Smooth muscle cell (in vitro differentiated cells): Measurements from ENCODE around the gene LEFTY1. TPM values are rescaled to one million over a fixed set of nuclear protein-coding genes. Genes with fewer than 3 reads are reported as not detected.
"Not testable (repeated sequence)": the region's sequence is repeated elsewhere in the genome, so short reads cannot be mapped to it uniquely, and the experiment has no call there.

Experiments
- DNase-seq: peaks from one replicate; lab custom pipeline; 2025; ENCODE audit not compliant: unreplicated experiment; lab: John Stamatoyannopoulos, UW
- H2AFZ ChIP-seq: fragments of 200-600 bp; sonication (generic); 2 replicates; pipeline ENCODE4 v1.6.0; 2016; ENCODE audit warnings: antibody characterized with exemption, low read depth, mild to moderate bottlenecking
- H3F3A ChIP-seq: fragments of 200-600 bp; sonication (generic); 2 replicates; pipeline ENCODE4 v1.6.0; 2017; ENCODE audit warnings: antibody characterized with exemption, low read depth
- H3K27ac ChIP-seq: fragments of 200-600 bp; sonication (generic); 2 replicates; pipeline ENCODE4 v1.5.1; 2016; ENCODE audit warnings: low read depth, mild to moderate bottlenecking
- H3K27me3 ChIP-seq: fragments of 200-600 bp; sonication (generic); 2 replicates; pipeline ENCODE4 v1.6.1; 2016; ENCODE audit warnings: low read depth, mild to moderate bottlenecking
- H3K36me3 ChIP-seq: fragments of 200-600 bp; sonication (generic); 2 replicates; pipeline ENCODE4 v1.5.1; 2016; ENCODE audit warnings: low read depth
- H3K4me1 ChIP-seq: fragments of 200-600 bp; sonication (generic); 2 replicates; pipeline ENCODE4 v1.5.1; 2016; ENCODE audit warnings: low read depth
- H3K4me2 ChIP-seq: fragments of 200-600 bp; sonication (generic); 2 replicates; pipeline ENCODE4 v1.6.0; 2016; ENCODE audit warnings: mild to moderate bottlenecking
- H3K4me3 ChIP-seq: fragments of 200-600 bp; sonication (generic); 2 replicates; pipeline ENCODE4 v1.5.1; 2016; ENCODE audit warnings: mild to moderate bottlenecking
- H3K79me2 ChIP-seq: fragments of 200-600 bp; sonication (generic); 2 replicates; pipeline ENCODE4 v1.6.0; 2016; ENCODE audit warnings: low read depth, mild to moderate bottlenecking
- H3K9ac ChIP-seq: fragments of 200-600 bp; sonication (generic); 2 replicates; pipeline ENCODE4 v1.6.0; 2016; ENCODE audit warnings: low read depth
- H3K9me3 ChIP-seq: fragments of 200-600 bp; sonication (generic); replicated peaks from 2 replicates; pipeline ENCODE4 v1.5.1; 2016; ENCODE audit warnings: low read depth
- H4K20me1 ChIP-seq: fragments of 200-600 bp; sonication (generic); 2 replicates; pipeline ENCODE4 v1.6.0; 2016; ENCODE audit warnings: low read depth
- CTCF ChIP-seq: fragments of 200-600 bp; sonication (generic); IDR thresholded peaks from 2 replicates; pipeline ENCODE4 v1.5.1; 2017; ENCODE audit warnings: borderline replicate concordance, mild to moderate bottlenecking, antibody characterized with exemption; ENCODE audit not compliant: insufficient read depth, poor library complexity, severe bottlenecking
- WGBS: methylation state at CpG from one replicate; pipeline ENCODE4 v1.1.7; 2016; ENCODE audit warnings: low lambda C conversion rate; 5-methylcytosine and 5-hydroxymethylcytosine counted together
- polyA plus RNA-seq: library from polyadenylated mRNA; unstranded; fragments of >200 nt; fragmentation: Nextera tagmentation; extraction: Ambion mirVana; gene quantifications from 2 replicates; pipeline ENCODE4 v1.2.1, GENCODE V29; 2016
- total RNA-seq: library from RNA; depleted of rRNA; stranded (reverse); fragments of >200 nt; gene quantifications from 2 replicates; pipeline ENCODE4 v1.2.3, GENCODE V29; 2014

The LEFTY1 gene
- total and polyA plus RNA-seq, 2 experiments from 2014 or later = not detected

GRCh38 chr1:225889743-225890142 lies 797 bp upstream of the LEFTY1 start:
- Histone ChIP-seq H3F3A (no peaks in the 10 kb centered on the region), H3K9me3 (no peaks in the 10 kb centered on the region), H4K20me1 (no peaks in the 10 kb centered on the region), H3K27ac (no peak overlapping the region), H2AFZ (no peak overlapping the region), H3K36me3 (no peaks in the 10 kb centered on the region), H3K27me3 (peaks cover 6% of the 10 kb centered on the region), H3K4me1 (no peaks in the 10 kb centered on the region), H3K79me2 (no peaks in the 10 kb centered on the region), H3K4me3 (no peak overlapping the region), H3K4me2 (no peak overlapping the region), H3K9ac (no peak overlapping the region)
- no peak for DNase-seq
- no peak for TF ChIP-seq CTCF
- WGBS = 87% methylated on average over 5 of the region's 5 CpGs

- no peaks in the 10 kb centered on the region for H3F3A ChIP-seq
- no peak overlapping the region for H3K4me2 ChIP-seq
- H4K20me1 ChIP-seq = no peaks in the 10 kb centered on the region
- 80% methylated on average over 18 of the region's 18 CpGs for WGBS
- H2AFZ ChIP-seq = no peak overlapping the region
- H3K4me1 ChIP-seq = no peaks in the 10 kb centered on the region
- TF ChIP-seq CTCF = no peak
- no peak overlapping the region for H3K27ac ChIP-seq
- DNase-seq = no peak
- peaks cover 6% of the 10 kb centered on the region for H3K27me3 ChIP-seq
- H3K36me3 ChIP-seq = no peaks in the 10 kb centered on the region
- H3K79me2 ChIP-seq = no peaks in the 10 kb centered on the region
- H3K9ac ChIP-seq = no peak overlapping the region
- H3K9me3 ChIP-seq = no peaks in the 10 kb centered on the region
- H3K4me3 ChIP-seq = no peak overlapping the region
Measured at GRCh38 chr1:225888289-225888897, 553 bp downstream of the LEFTY1 start.

- not testable (repeated sequence) for H3F3A ChIP-seq, H3K79me2 ChIP-seq, H3K36me3 ChIP-seq, H3K27me3 ChIP-seq, DNase-seq, H4K20me1 ChIP-seq, H3K4me3 ChIP-seq, H3K4me1 ChIP-seq, H3K9me3 ChIP-seq, H3K27ac ChIP-seq, H2AFZ ChIP-seq, H3K9ac ChIP-seq, H3K4me2 ChIP-seq
- 35% methylated on average over 7 of the region's 56 CpGs for WGBS
Measured at GRCh38 chr1:225887554-225888288, 1.2 kb downstream of the LEFTY1 start.

DNA sequence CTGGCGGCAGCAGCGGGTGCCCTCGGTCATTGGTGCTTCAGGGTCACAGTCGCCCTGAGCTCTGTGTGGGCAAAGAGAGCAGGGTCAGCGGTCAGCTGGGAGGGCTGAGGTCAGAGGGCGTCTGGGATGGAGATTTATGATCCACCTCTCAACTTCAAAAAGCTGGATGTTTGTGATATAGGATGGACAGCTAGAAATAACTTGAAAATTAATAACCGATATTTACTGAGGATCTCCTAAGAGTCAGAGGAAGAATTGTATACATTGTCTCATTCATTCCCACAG lies 2.0 kb downstream of the LEFTY1 start:
- no peak overlapping the region for H3K4me3 ChIP-seq
- WGBS = 93% methylated on average over 7 of the region's 7 CpGs

More for the DNA sequence above, 2.0 kb downstream of the LEFTY1 start:
- no peaks in the 10 kb centered on the region for H3K4me1 ChIP-seq
- no peaks in the 10 kb centered on the region for H3K36me3 ChIP-seq
- TF ChIP-seq CTCF = no peak
- H3F3A ChIP-seq = no peaks in the 10 kb centered on the region
- H4K20me1 ChIP-seq = no peaks in the 10 kb centered on the region
- H3K27me3 ChIP-seq = peaks cover 6% of the 10 kb centered on the region
- no peak overlapping the region for H3K9ac ChIP-seq
- no peaks in the 10 kb centered on the region for H3K9me3 ChIP-seq
- no peak overlapping the region for H3K4me2 ChIP-seq
- H3K27ac ChIP-seq = no peak overlapping the region
- no peaks in the 10 kb centered on the region for H3K79me2 ChIP-seq
- no peak for DNase-seq
- H2AFZ ChIP-seq = no peak overlapping the region
